K562 (cell line): ENCODE results near the gene DDX39A. TPM values are rescaled to one million over a fixed set of nuclear protein-coding genes. Genes with fewer than 3 reads are reported as not detected.

Experiments used
- CBX1 ChIP-seq: sonication (generic); IDR thresholded peaks from 2 replicates; pipeline ENCODE4 v1.6.1; 2016; ENCODE audit warnings: antibody characterized with exemption, low read depth, mild to moderate bottlenecking
- CEBPG ChIP-seq, 3 experiments: fragments of 200-800 bp in 1 of 3; sonication (Bioruptor generic) in 1 of 3; sonication (generic) in 1 of 3; formaldehyde crosslinking in 1 of 3; IDR thresholded peaks in 2 of 3; conservative IDR thresholded peaks in 1 of 3; 2 replicates each; pipeline versions ENCODE4 v1.6.1 to v1.8.0; 2016 to 2022; ENCODE audit warnings: missing compliant biosample characterization in 2 of 3, missing genetic modification characterization in 2 of 3, mild to moderate bottlenecking in 1 of 3, missing genetic modification reagents in 1 of 3
- KAT2B ChIP-seq: IDR thresholded peaks from one replicate; pipeline ENCODE4 v1.6.1; 2012; ENCODE audit warnings: low read depth, mild to moderate bottlenecking, control low read depth, inconsistent platforms, low read length, moderate library complexity
- POLR2A ChIP-seq: fragments of 450-650 bp; conservative IDR thresholded peaks from 2 replicates; pipeline ENCODE4 v1.6.1; 2016
- SIX5 ChIP-seq, 2 experiments: IDR thresholded peaks; 2 replicates each; pipeline ENCODE4 v1.6.1; 2011; ENCODE audit warnings: low read length in 2 of 2, borderline replicate concordance in 1 of 2, low read depth in 1 of 2, mild to moderate bottlenecking in 1 of 2, moderate library complexity in 1 of 2; ENCODE audit not compliant: insufficient read depth in 1 of 2
- SMC3 ChIP-seq: conservative IDR thresholded peaks from 2 replicates; pipeline ENCODE4 v1.6.1; 2011; ENCODE audit warnings: low read depth, low read length, improper control_type of control experiment; ENCODE audit not compliant: insufficient read depth
- TRIM24 ChIP-seq, 2 experiments: fragments of 450-650 bp; IDR thresholded peaks; 2 replicates each; pipeline ENCODE4 v1.6.1; 2016
- ZNF449 ChIP-seq: fragments of 250-450 bp; sonication (Bioruptor Pico); IDR thresholded peaks from 2 replicates; pipeline ENCODE4 v1.8.0; 2022; ENCODE audit warnings: moderate library complexity, mild to moderate bottlenecking, inconsistent platforms
- ZNF77 ChIP-seq: fragments of 250-450 bp; sonication (Bioruptor Pico); IDR thresholded peaks from 2 replicates; pipeline ENCODE4 v1.5.0; 2020
- polyA plus RNA-seq, 8 experiments: library from polyadenylated mRNA; depleted of rRNA in 4 of 8; stranded (reverse) in 5 of 8; unstranded in 3 of 8; fragments of >200 nt; fragmentation: Nextera tagmentation in 2 of 8; fragmentation: Illumina TruSeq in 1 of 8; extraction: Ambion mirVana in 2 of 8; extraction: Trizol in 1 of 8; gene quantifications; 2 replicates each; pipeline versions ENCODE4 v1.2.1 to v1.2.3, GENCODE V29; 2011 to 2014; ENCODE audit warnings: inconsistent platforms in 1 of 8, missing spikeins in 1 of 8
- total RNA-seq, 7 experiments: library from RNA; depleted of rRNA in 6 of 7; stranded (reverse); fragments of >200 nt in 6 of 7; fragmentation: Illumina TruSeq in 2 of 7; extraction: Trizol in 2 of 7; gene quantifications; 2 replicates each; pipeline versions ENCODE4 v1.2.1 to v1.2.3, GENCODE V29; 2011 to 2021; ENCODE audit warnings: low replicate concordance in 1 of 7
- TF ChIP-seq, protein P1 (sequence below): fragments of 200-800 bp; sonication (Bioruptor generic); IDR thresholded peaks from 2 replicates; pipeline ENCODE4 v1.6.1; 2016; ENCODE audit warnings: missing genetic modification characterization, missing compliant biosample characterization
- TF ChIP-seq, protein P2 (sequence below): fragments of 250-450 bp; sonication (Bioruptor Pico); IDR thresholded peaks from 2 replicates; pipeline ENCODE4 v1.9.0; 2021; ENCODE audit warnings: mild to moderate bottlenecking, inconsistent platforms
- TF ChIP-seq, protein P3 (sequence below): sonication (generic); formaldehyde crosslinking; IDR thresholded peaks from 2 replicates; pipeline ENCODE4 v1.8.1; 2023; ENCODE audit warnings: mild to moderate bottlenecking, missing genetic modification reagents

DDX39A gene
- total and polyA plus RNA-seq, 9 of the 15 experiments (the other 6 are each of a cell fraction or from before 2014, with no cell fraction given), result 90.3 to 250 (median 188) TPM

DNA sequence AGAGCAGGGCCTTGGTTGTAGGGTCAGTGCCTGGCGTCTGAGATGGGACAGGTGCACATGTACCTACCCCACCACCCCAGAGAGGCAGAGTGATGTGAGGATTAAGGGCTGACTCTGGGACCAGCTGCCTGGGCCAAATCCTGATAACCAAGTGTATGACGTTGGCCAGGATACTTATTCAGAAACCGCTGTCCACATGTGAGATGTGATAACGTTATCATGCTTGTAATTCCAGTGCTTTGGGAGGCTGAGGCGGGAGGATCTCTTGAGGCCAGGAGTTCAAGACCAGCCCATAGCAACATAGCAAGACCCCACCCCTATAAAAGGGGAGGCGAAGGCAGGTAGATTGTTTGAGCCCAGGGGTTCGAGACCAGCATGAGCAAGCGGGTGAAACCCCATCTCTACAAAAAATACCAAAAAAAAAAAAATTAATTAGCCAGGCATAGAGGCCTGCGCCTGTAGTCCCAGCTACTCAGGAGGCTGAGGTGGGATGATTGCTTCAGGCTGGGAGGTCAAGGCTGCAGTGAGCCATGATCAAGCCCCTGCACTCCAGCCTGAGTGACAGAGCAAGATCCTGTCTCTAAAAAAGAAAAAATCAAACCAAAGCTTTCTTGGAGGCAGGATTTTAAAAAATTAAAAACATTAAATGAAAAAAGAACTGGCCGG lies 27.9 kb downstream of the DDX39A start (continued):
- no peak for TF ChIP-seq ZNF449 (CRISPR knock-in tag)
- TF ChIP-seq KAT2B, result no peak
- TF ChIP-seq, protein P1, sequence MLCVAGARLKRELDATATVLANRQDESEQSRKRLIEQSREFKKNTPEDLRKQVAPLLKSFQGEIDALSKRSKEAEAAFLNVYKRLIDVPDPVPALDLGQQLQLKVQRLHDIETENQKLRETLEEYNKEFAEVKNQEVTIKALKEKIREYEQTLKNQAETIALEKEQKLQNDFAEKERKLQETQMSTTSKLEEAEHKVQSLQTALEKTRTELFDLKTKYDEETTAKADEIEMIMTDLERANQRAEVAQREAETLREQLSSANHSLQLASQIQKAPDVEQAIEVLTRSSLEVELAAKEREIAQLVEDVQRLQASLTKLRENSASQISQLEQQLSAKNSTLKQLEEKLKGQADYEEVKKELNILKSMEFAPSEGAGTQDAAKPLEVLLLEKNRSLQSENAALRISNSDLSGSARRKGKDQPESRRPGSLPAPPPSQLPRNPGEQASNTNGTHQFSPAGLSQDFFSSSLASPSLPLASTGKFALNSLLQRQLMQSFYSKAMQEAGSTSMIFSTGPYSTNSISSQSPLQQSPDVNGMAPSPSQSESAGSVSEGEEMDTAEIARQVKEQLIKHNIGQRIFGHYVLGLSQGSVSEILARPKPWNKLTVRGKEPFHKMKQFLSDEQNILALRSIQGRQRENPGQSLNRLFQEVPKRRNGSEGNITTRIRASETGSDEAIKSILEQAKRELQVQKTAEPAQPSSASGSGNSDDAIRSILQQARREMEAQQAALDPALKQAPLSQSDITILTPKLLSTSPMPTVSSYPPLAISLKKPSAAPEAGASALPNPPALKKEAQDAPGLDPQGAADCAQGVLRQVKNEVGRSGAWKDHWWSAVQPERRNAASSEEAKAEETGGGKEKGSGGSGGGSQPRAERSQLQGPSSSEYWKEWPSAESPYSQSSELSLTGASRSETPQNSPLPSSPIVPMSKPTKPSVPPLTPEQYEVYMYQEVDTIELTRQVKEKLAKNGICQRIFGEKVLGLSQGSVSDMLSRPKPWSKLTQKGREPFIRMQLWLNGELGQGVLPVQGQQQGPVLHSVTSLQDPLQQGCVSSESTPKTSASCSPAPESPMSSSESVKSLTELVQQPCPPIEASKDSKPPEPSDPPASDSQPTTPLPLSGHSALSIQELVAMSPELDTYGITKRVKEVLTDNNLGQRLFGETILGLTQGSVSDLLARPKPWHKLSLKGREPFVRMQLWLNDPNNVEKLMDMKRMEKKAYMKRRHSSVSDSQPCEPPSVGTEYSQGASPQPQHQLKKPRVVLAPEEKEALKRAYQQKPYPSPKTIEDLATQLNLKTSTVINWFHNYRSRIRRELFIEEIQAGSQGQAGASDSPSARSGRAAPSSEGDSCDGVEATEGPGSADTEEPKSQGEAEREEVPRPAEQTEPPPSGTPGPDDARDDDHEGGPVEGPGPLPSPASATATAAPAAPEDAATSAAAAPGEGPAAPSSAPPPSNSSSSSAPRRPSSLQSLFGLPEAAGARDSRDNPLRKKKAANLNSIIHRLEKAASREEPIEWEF (CRISPR knock-in tag), result no peak
- TF ChIP-seq POLR2A, result no peak
- peak; percentile 93 for TF ChIP-seq TRIM24 (IDR thresholded peaks at IDR 0.05)
- TF ChIP-seq SMC3, result no peak
- TF ChIP-seq, protein P2, sequence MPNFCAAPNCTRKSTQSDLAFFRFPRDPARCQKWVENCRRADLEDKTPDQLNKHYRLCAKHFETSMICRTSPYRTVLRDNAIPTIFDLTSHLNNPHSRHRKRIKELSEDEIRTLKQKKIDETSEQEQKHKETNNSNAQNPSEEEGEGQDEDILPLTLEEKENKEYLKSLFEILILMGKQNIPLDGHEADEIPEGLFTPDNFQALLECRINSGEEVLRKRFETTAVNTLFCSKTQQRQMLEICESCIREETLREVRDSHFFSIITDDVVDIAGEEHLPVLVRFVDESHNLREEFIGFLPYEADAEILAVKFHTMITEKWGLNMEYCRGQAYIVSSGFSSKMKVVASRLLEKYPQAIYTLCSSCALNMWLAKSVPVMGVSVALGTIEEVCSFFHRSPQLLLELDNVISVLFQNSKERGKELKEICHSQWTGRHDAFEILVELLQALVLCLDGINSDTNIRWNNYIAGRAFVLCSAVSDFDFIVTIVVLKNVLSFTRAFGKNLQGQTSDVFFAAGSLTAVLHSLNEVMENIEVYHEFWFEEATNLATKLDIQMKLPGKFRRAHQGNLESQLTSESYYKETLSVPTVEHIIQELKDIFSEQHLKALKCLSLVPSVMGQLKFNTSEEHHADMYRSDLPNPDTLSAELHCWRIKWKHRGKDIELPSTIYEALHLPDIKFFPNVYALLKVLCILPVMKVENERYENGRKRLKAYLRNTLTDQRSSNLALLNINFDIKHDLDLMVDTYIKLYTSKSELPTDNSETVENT (CRISPR knock-in tag), result no peak
- TF ChIP-seq, protein P3, sequence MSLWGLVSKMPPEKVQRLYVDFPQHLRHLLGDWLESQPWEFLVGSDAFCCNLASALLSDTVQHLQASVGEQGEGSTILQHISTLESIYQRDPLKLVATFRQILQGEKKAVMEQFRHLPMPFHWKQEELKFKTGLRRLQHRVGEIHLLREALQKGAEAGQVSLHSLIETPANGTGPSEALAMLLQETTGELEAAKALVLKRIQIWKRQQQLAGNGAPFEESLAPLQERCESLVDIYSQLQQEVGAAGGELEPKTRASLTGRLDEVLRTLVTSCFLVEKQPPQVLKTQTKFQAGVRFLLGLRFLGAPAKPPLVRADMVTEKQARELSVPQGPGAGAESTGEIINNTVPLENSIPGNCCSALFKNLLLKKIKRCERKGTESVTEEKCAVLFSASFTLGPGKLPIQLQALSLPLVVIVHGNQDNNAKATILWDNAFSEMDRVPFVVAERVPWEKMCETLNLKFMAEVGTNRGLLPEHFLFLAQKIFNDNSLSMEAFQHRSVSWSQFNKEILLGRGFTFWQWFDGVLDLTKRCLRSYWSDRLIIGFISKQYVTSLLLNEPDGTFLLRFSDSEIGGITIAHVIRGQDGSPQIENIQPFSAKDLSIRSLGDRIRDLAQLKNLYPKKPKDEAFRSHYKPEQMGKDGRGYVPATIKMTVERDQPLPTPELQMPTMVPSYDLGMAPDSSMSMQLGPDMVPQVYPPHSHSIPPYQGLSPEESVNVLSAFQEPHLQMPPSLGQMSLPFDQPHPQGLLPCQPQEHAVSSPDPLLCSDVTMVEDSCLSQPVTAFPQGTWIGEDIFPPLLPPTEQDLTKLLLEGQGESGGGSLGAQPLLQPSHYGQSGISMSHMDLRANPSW (CRISPR knock-in tag), result no peak
- TF ChIP-seq SIX5 (IDR thresholded peaks at IDR 0.05; ENCODE audit: borderline replicate concordance in 1 of 2, insufficient read depth in 1 of 2, low read depth in 1 of 2, low read length in 2 of 2), result no peak
- peak; percentile 55; the same call in 1 of the 2 replicates for TF ChIP-seq CBX1
- no peak for TF ChIP-seq ZNF77 (CRISPR knock-in tag)
- TF ChIP-seq CEBPG (CRISPR knock-in tag; IDR thresholded peaks at IDR 0.05), result no peak
- no peak for TF ChIP-seq CEBPG (tag; conservative IDR thresholded peaks at IDR 0.05 in 1 of 2, IDR thresholded peaks at IDR 0.05 in 1 of 2)
